ENCODE data around the gene SLC5A7.

Gene SLC5A7

GRCh38 chr2:107986278-107987217 is at the start of gene SLC5A7:
SLC5A7 (plus strand) TSS chr2:107986524; CDS start chr2:107988156, 1,632 bp downstream.
- no peak for TF ChIP-seq POLR2A (IDR thresholded peaks at IDR 0.05; ENCODE audit: low read length)
- TF ChIP-seq GATA1 (IDR thresholded peaks at IDR 0.05; ENCODE audit: low read depth, low read length), result no peak
- no peak for DNase-seq

- no peak for DNase-seq
- TF ChIP-seq GATA1 (IDR thresholded peaks at IDR 0.05; ENCODE audit: low read depth, low read length) (no peak), POLR2A (IDR thresholded peaks at IDR 0.05; ENCODE audit: low read length) (no peak)
Measured at GRCh38 chr2:107961395-107961794, 24.9 kb upstream of the SLC5A7 start.

GRCh38 chr2:107964185-107964584 is 22.1 kb upstream of the SLC5A7 start:
- no peak for DNase-seq

GRCh38 chr2:107984707-107985106 is 1.6 kb upstream of the SLC5A7 start:
- TF ChIP-seq POLR2A (IDR thresholded peaks at IDR 0.05; ENCODE audit: low read length) (no peak), GATA1 (IDR thresholded peaks at IDR 0.05; ENCODE audit: low read depth, low read length) (no peak)
- DNase-seq, result no peak

More at GRCh38 chr2:107964185-107964584, 22.1 kb upstream of the SLC5A7 start:
- TF ChIP-seq POLR2A (IDR thresholded peaks at IDR 0.05; ENCODE audit: low read length) (no peak), GATA1 (IDR thresholded peaks at IDR 0.05; ENCODE audit: low read depth, low read length) (no peak)

- DNase-seq, result no peak
- TF ChIP-seq POLR2A (IDR thresholded peaks at IDR 0.05; ENCODE audit: low read length), result no peak
Measured at GRCh38 chr2:107988108-107988507, 1.8 kb downstream of the SLC5A7 start.

GRCh38 chr2:107989445-107989844 is 3.1 kb downstream of the SLC5A7 start:
- no peak for DNase-seq
- TF ChIP-seq GATA1 (IDR thresholded peaks at IDR 0.05; ENCODE audit: low read depth, low read length), result no peak
- no peak for TF ChIP-seq POLR2A (IDR thresholded peaks at IDR 0.05; ENCODE audit: low read length)

GRCh38 chr2:107990718-107991117 is 4.4 kb downstream of the SLC5A7 start:
- TF ChIP-seq POLR2A (IDR thresholded peaks at IDR 0.05; ENCODE audit: low read length), result no peak
- TF ChIP-seq GATA1 (IDR thresholded peaks at IDR 0.05; ENCODE audit: low read depth, low read length), result no peak
- no peak for DNase-seq

GRCh38 chr2:107992069-107992468 is 5.7 kb downstream of the SLC5A7 start:
- no peak for DNase-seq
- no peak for TF ChIP-seq GATA1 (IDR thresholded peaks at IDR 0.05; ENCODE audit: low read depth, low read length)
- no peak for TF ChIP-seq POLR2A (IDR thresholded peaks at IDR 0.05; ENCODE audit: low read length)

- no peak for DNase-seq
- TF ChIP-seq POLR2A (IDR thresholded peaks at IDR 0.05; ENCODE audit: low read length) (no peak), GATA1 (IDR thresholded peaks at IDR 0.05; ENCODE audit: low read depth, low read length) (no peak)
Measured at GRCh38 chr2:107999158-107999557, 12.8 kb downstream of the SLC5A7 start.

- TF ChIP-seq GATA1 (IDR thresholded peaks at IDR 0.05; ENCODE audit: low read depth, low read length) (no peak), POLR2A (IDR thresholded peaks at IDR 0.05; ENCODE audit: low read length) (no peak)
- DNase-seq, result no peak
Measured at GRCh38 chr2:108010912-108011591, 24.7 kb downstream of the SLC5A7 start.

- TF ChIP-seq GATA1 (IDR thresholded peaks at IDR 0.05; ENCODE audit: low read depth, low read length), result no peak
- no peak for TF ChIP-seq POLR2A (IDR thresholded peaks at IDR 0.05; ENCODE audit: low read length)
Measured at GRCh38 chr2:108013305-108013704, 27.0 kb downstream of the SLC5A7 start.

GRCh38 chr2:108022628-108023027 is 36.3 kb downstream of the SLC5A7 start:
- TF ChIP-seq POLR2A (IDR thresholded peaks at IDR 0.05; ENCODE audit: low read length), result no peak
- no peak for TF ChIP-seq GATA1 (IDR thresholded peaks at IDR 0.05; ENCODE audit: low read depth, low read length)
- DNase-seq, result no peak

More at GRCh38 chr2:108013305-108013704, 27.0 kb downstream of the SLC5A7 start:
- DNase-seq, result no peak

GRCh38 chr2:108023776-108024175 is 37.5 kb downstream of the SLC5A7 start:
- TF ChIP-seq GATA1 (IDR thresholded peaks at IDR 0.05; ENCODE audit: low read depth, low read length), result no peak
- no peak for TF ChIP-seq POLR2A (IDR thresholded peaks at IDR 0.05; ENCODE audit: low read length)

GRCh38 chr2:108026092-108026794 is 39.9 kb downstream of the SLC5A7 start:
- no peak for DNase-seq
- TF ChIP-seq GATA1 (IDR thresholded peaks at IDR 0.05; ENCODE audit: low read depth, low read length) (no peak), POLR2A (IDR thresholded peaks at IDR 0.05; ENCODE audit: low read length) (no peak)

More at GRCh38 chr2:108023776-108024175, 37.5 kb downstream of the SLC5A7 start:
- DNase-seq, result no peak

Data from erythroblast (primary cell).